Uterus (tissue), 4 donors: ENCODE measurements around the gene ERCC5. TPM values are rescaled to one million over a fixed set of nuclear protein-coding genes. Genes with fewer than 3 reads are reported as not detected.

ENCODE experiments used
- DNase-seq, 2 donors: peaks; one replicate each; pipeline ENCODE4 v3.0.0-alpha.2; 2019 to 2020
- H3K27ac ChIP-seq, 2 donors: fragments of 200-600 bp; sonication (generic); 1 replicate in 1 of 2; 2 replicates in 1 of 2; pipeline ENCODE4 v1.5.1; 2016 to 2018
- H3K27me3 ChIP-seq, 2 donors: fragments of 200-600 bp; sonication (generic); one replicate each; pipeline ENCODE4 v1.5.1; 2018 to 2019; ENCODE audit warnings: control low read depth in 1 of 2
- H3K36me3 ChIP-seq, 2 donors: fragments of 200-600 bp; sonication (generic); one replicate each; pipeline ENCODE4 v1.5.1; 2019; ENCODE audit warnings: control low read depth in 1 of 2
- H3K4me1 ChIP-seq, 2 donors: fragments of 200-600 bp; sonication (generic); one replicate each; pipeline ENCODE4 v1.5.1; 2018 to 2019; ENCODE audit warnings: control low read depth in 1 of 2
- H3K4me3 ChIP-seq, 2 donors: fragments of 200-600 bp; sonication (generic); 1 replicate in 1 of 2; 2 replicates in 1 of 2; pipeline ENCODE4 v1.5.1; 2018 to 2019; ENCODE audit warnings: mild to moderate bottlenecking in 1 of 2
- H3K9me3 ChIP-seq, 2 donors: fragments of 200-600 bp; sonication (generic); one replicate each; pipeline ENCODE4 v1.5.1; 2019; ENCODE audit warnings: control low read depth in 1 of 2
- CTCF ChIP-seq, 4 experiments: fragments of 200-600 bp in 2 of 4; fragments of 450-650 bp in 2 of 4; sonication (generic) in 2 of 4; IDR thresholded peaks; one replicate each; pipeline ENCODE4 v1.5.1; 2016 to 2019; ENCODE audit warnings: antibody characterized with exemption in 4 of 4, mild to moderate bottlenecking in 2 of 4, moderate library complexity in 1 of 4
- POLR2A ChIP-seq, 2 donors: fragments of 450-650 bp; IDR thresholded peaks; one replicate each; pipeline ENCODE4 v1.6.1; 2016; ENCODE audit warnings: antibody characterized with exemption in 2 of 2, mild to moderate bottlenecking in 1 of 2, moderate library complexity in 1 of 2
- intact Hi-C: fragments of 100-400 bp; cut with DNase I; formaldehyde crosslinking; loops from one replicate; pipeline ENCODE4 v1.15.1; 2023; ENCODE audit warnings: low total_unique reads
- total RNA-seq, 4 donors: library from RNA; depleted of rRNA in 3 of 4; stranded (reverse); fragments of >200 nt in 3 of 4; gene quantifications; one replicate each; pipeline versions ENCODE4 v1.1.0 to v1.2.4, GENCODE V29; 2014 to 2023
- donor health status: DM: yes; HTN: yes; CAD: no.

The ERCC5 gene
- total RNA-seq, 4 donors from 2014 or later, result 43.7 to 134 (median 76.4) TPM

GRCh38 chr13:102863590-102863989, 17.8 kb downstream of the ERCC5 start:
- no peaks in the 10 kb centered on the region for H3K9me3 ChIP-seq
- intact Hi-C loops, result no loop called here
- H3K27me3 ChIP-seq, result no peaks in the 10 kb centered on the region
- H3K36me3 ChIP-seq, result no peaks in the 10 kb centered on the region
- DNase-seq, result no peak
- H3K27ac ChIP-seq, result no peak overlapping the region
- H3K4me3 ChIP-seq, result no peak overlapping the region
- TF ChIP-seq CTCF (IDR thresholded peaks at IDR 0.05) (no peak), POLR2A (IDR thresholded peaks at IDR 0.05) (no peak)
- H3K4me1 ChIP-seq, result no peaks in the 10 kb centered on the region

- DNase-seq, result no peak
- no peak overlapping the region for H3K27ac ChIP-seq
- TF ChIP-seq POLR2A (IDR thresholded peaks at IDR 0.05) (no peak), CTCF (IDR thresholded peaks at IDR 0.05) (no peak)
- no peaks in the 10 kb centered on the region for H3K27me3 ChIP-seq
- no peaks in the 10 kb centered on the region for H3K9me3 ChIP-seq
- intact Hi-C loops, result no loop called here
- H3K36me3 ChIP-seq, result no peaks in the 10 kb centered on the region
- H3K4me3 ChIP-seq, result no peak overlapping the region
- no peaks in the 10 kb centered on the region for H3K4me1 ChIP-seq
Observed at GRCh38 chr13:102868366-102868936, 22.6 kb downstream of the ERCC5 start.

GRCh38 chr13:102869948-102870676, 24.3 kb downstream of the ERCC5 start:
- DNase-seq, result no peak
- Histone ChIP-seq H3K27ac (no peak overlapping the region), H3K9me3 (no peaks in the 10 kb centered on the region), H3K4me1 (no peaks in the 10 kb centered on the region), H3K27me3 (no peaks in the 10 kb centered on the region), H3K36me3 (no peaks in the 10 kb centered on the region), H3K4me3 (no peak overlapping the region)
- intact Hi-C loops, result no loop called here
- TF ChIP-seq CTCF (IDR thresholded peaks at IDR 0.05), result no peak
- TF ChIP-seq POLR2A (IDR thresholded peaks at IDR 0.05), result no peak

- Histone ChIP-seq H3K9me3 (no peaks in the 10 kb centered on the region), H3K4me1 (no peaks in the 10 kb centered on the region), H3K4me3 (no peak overlapping the region), H3K36me3 (no peaks in the 10 kb centered on the region), H3K27me3 (no peaks in the 10 kb centered on the region), H3K27ac (no peak overlapping the region)
- intact Hi-C loops, result no loop called here
- DNase-seq, result peak; percentile 27 to 31
- TF ChIP-seq POLR2A (IDR thresholded peaks at IDR 0.05) (no peak), CTCF (IDR thresholded peaks at IDR 0.05) (peak; percentile 34 to 71 (median 55))
Observed at GRCh38 chr13:102870677-102871415, 25.0 kb downstream of the ERCC5 start.

- H3K36me3 ChIP-seq, result no peaks in the 10 kb centered on the region
- H3K27ac ChIP-seq, result no peak overlapping the region
- DNase-seq, result no peak
- intact Hi-C loops, result no loop called here
- H3K9me3 ChIP-seq, result no peaks in the 10 kb centered on the region
- no peaks in the 10 kb centered on the region for H3K4me1 ChIP-seq
- TF ChIP-seq CTCF (IDR thresholded peaks at IDR 0.05) (no peak), POLR2A (IDR thresholded peaks at IDR 0.05) (no peak)
- no peak overlapping the region for H3K4me3 ChIP-seq
- no peaks in the 10 kb centered on the region for H3K27me3 ChIP-seq
Observed at GRCh38 chr13:102872131-102872530, 26.3 kb downstream of the ERCC5 start.
